HCEC 1CT (cell line): ENCODE results near the gene NET1.

ENCODE experiments used
- DNase-seq: peaks from one replicate; pipeline ENCODE4 v3.0.0-alpha.2; 2017

NET1 gene

DNA sequence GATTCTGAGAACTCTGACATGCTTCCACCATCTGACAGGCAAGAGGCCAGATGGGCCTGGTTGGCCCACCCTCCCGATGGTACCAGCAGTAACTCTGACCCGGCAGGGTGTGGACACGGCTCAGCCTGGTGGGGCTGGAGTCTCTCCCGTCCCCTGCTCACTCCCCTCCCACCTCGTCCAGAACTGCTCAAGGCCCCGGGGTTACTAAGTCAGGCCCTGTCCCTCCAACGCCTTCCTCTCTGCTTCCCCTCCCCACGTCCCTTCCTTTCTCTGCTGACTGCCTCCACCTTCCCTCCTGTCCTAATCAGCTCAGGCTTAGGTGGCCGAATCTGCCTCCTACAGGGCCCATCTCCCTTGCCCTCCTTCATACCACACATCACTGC is 74.5 kb downstream of the NET1 start:
- DNase-seq, result no peak

DNA sequence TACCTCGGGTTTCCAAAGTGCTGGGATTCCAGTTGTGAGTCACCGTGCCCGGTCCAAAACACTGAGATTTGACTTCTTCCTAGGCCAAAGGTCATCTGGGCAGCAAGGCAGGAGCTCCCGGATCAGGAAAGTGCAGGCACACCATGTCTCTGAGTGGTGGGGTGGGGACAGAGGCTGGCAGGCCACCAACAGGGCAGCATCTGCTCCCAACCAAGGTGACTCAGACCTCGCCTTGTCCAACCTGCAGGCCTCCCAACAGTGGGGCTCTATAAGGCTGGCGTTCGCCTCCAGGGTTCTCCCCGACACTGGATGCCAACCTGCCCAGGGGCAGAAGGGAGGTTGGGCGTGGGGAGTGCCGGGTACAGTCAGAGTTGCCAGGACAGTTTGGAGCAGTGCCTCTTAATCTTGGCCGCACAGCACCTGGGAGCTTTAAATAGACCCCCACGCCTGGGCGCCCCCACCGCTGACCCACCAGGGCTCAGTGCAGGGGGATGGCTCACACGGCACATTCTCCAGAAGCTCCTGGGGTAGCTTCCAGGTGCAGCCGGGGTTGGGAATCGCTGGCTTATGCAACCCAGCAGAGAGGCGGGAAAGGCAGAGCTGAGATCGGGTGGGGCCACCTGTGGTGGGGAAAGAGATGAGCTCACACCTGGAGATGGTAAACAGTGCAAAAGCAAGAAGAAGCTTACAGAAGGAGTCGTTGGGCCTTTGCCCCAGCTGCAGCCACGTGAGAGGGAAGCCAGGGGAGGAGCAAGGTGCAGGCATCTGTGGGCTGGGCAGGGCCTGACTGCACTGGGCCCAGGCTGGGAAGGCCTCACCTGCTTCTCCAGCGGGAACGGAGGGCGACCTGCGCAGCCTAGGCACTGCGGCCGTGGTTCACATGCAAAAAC is 76.2 kb downstream of the NET1 start:
- DNase-seq, result no peak

- DNase-seq, result no peak
Observed at GRCh38 chr10:5490032-5490431, 77.7 kb downstream of the NET1 start.

- DNase-seq, result no peak
Observed at GRCh38 chr10:5490698-5491464, 78.5 kb downstream of the NET1 start.

DNA sequence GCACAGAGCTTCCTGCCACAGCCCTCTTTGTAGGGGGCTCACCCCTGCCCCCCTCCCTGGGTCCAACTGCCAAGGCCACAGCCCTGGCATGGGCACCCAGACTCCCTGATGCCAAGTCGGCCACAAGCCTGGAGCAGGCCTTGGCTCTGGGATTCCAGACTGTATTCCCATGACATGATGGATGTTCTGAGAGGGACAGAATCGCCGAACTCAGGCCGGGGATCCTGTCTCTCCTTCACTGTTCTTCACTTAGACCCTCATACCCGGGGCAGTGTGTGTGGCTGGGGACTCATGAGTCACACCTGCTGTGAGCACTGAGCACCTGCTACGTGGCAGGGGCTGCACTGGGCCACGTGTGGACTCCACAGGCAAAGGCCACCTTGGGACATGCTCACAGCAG is 79.1 kb downstream of the NET1 start:
- no peak for DNase-seq

GRCh38 chr10:5492322-5492855 is 80.0 kb downstream of the NET1 start:
- no peak for DNase-seq

- no peak for DNase-seq
Observed at GRCh38 chr10:5492929-5493576, 80.7 kb downstream of the NET1 start.

DNA sequence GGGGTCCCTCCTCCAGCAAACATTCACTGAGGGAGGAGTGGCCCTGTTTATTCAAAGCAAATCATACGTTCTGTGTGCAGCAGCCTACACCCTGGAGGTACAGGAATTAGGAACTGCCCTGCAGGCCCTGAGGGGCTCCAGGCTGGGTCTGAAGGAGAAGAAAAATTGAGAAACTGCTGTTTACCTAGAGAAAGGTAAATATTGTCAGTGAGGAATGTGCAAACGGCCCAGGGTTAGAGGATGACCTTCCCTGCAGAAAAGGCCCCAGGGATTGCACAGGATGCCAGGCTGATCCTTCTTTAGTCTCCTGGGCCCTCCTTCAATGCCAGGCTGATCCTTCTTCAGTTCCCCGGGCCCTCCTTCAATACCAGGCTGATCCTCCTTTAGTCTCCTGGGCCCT is 81.3 kb downstream of the NET1 start:
- no peak for DNase-seq

DNA sequence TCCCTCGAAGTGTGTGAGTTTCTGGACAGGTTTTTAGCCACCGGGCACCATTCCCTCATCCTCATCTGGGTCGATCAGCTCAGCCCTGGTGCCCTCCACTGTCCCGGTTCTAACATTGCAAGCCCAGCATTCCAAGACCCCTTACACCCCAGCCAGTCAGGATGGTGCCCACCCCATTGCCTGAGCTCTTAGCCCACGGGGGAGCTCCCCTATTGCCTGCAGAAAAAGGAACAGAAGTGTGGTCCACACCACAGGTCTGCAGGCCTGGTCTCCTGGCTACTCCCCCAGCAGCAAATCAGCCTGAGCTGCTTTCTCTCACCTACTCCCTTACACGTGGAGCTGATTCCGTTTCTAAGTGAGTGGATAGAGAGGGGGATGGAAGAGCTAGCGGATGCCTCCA is 82.3 kb downstream of the NET1 start:
- no peak for DNase-seq

GRCh38 chr10:5496261-5497250 is 84.2 kb downstream of the NET1 start:
- DNase-seq, result no peak

GRCh38 chr10:5497289-5497688 is 84.9 kb downstream of the NET1 start:
- DNase-seq, result no peak

DNA sequence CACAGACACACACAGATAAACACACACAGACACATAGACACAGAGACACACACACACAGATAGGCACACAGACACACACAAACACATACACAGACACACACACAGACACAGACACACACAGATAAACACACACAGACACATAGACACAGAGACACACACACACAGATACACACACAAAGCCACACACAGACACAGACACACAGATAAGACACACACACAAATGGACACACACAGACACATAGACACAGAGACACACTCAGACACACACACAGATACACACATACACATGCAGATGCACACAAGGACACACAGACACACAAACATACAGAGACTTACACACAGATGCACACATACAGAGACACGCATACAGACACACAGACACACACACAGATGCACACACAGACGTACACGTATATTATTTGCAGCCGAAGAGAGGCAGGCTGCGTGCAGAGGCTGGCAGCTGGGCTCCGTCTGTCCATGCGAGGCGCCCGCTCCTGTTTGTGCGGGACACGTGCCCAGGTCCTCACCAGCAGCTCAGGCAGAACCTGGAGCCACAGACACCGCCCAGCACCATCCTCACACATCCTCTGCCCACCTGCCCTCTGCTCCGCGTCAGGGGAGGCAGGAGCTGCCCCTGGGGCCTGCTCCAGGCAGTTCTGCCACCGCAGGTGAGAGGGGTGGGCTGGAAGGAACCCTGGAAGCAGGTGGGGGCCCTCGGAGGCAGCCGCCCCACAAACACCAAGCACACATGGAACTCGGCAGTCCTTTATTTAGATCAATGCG is 85.8 kb downstream of the NET1 start:
- DNase-seq, result no peak

- DNase-seq, result no peak
Observed at GRCh38 chr10:5498791-5499492, 86.6 kb downstream of the NET1 start.

GRCh38 chr10:5499493-5500140 is 87.3 kb downstream of the NET1 start, which contains the start of gene CALML5:
Gene CALML5 (minus strand): TSS chr10:5499570. CDS start chr10:5499438, 132 bp downstream.
- no peak for DNase-seq

GRCh38 chr10:5500162-5500670 is 87.9 kb downstream of the NET1 start:
- DNase-seq, result no peak

GRCh38 chr10:5500910-5501309 is 88.6 kb downstream of the NET1 start:
- no peak for DNase-seq

DNA sequence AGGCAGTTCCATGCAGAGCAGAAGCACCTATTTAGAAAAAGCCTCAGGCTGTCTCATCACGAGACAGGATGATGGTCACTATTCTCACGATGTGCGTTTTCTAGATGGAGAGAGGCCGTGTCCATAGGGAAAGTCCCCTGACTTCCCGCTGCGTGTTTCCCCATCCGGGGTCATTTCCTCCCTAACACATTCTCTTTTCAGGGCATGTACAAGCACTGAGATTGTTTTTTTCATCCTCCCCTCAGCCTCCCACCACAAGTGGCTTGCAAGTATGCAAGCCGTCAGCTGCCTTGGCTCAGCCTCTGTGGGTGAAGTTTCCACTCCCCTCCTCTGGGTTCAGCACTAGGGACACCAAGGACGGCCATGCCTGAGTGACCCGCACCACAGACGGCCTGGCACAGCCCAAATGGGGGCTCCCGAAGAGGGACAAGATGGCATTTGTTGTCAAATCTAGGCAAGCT is 89.7 kb downstream of the NET1 start:
- no peak for DNase-seq

GRCh38 chr10:5502571-5503476 is 90.5 kb downstream of the NET1 start:
- DNase-seq, result no peak

GRCh38 chr10:5503477-5503835 is 91.1 kb downstream of the NET1 start:
- DNase-seq, result no peak
